ENCODE data around the gene PRKAG2. TPM values are rescaled to one million over a fixed set of nuclear protein-coding genes. Genes with fewer than 3 reads are reported as not detected.

PRKAG2 gene
- total and polyA plus RNA-seq, 9 donors = 9.3 to 37.7 (median 22.6) TPM

GRCh38 chr7:151857412-151857811 is 19.5 kb downstream of the PRKAG2 start:
- intact Hi-C loops (cut with DNase I) = no loop called here
- no peaks in the 10 kb centered on the region for H3K27me3 ChIP-seq
- H3K9me3 ChIP-seq = no peaks in the 10 kb centered on the region
- WGBS, 3 donors = 89 to 96% (median 94%) methylated on average over 12 of the region's 12 CpGs
- DNase-seq = no peak
- H3K36me3 ChIP-seq = no peaks in the 10 kb centered on the region
- TF ChIP-seq CTCF (IDR thresholded peaks at IDR 0.05) (no peak), POLR2A (IDR thresholded peaks at IDR 0.05) (no peak), EP300 (IDR thresholded peaks at IDR 0.05) (no peak)
- H3K4me3 ChIP-seq = no peak overlapping the region
- H3K27ac ChIP-seq = no peak overlapping the region
- no peaks in the 10 kb centered on the region for H3K4me1 ChIP-seq (ENCODE audit: insufficient read depth)

GRCh38 chr7:151856516-151856915 is 20.4 kb downstream of the PRKAG2 start:
- TF ChIP-seq EP300 (IDR thresholded peaks at IDR 0.05) (no peak), POLR2A (IDR thresholded peaks at IDR 0.05) (no peak), CTCF (IDR thresholded peaks at IDR 0.05) (no peak)
- DNase-seq = no peak
- intact Hi-C loops (cut with DNase I) = no loop called here
- H3K4me3 ChIP-seq = no peak overlapping the region
- H3K9me3 ChIP-seq = no peaks in the 10 kb centered on the region
- H3K4me1 ChIP-seq (ENCODE audit: insufficient read depth) = no peaks in the 10 kb centered on the region
- H3K36me3 ChIP-seq = no peaks in the 10 kb centered on the region
- no peaks in the 10 kb centered on the region for H3K27me3 ChIP-seq
- WGBS, 3 donors = 68 to 81% (median 76%) methylated on average over 16 of the region's 16 CpGs
- no peak overlapping the region for H3K27ac ChIP-seq

GRCh38 chr7:151856098-151856497 is 20.8 kb downstream of the PRKAG2 start:
- Histone ChIP-seq H3K36me3 (no peaks in the 10 kb centered on the region), H3K4me3 (no peak overlapping the region), H3K9me3 (no peaks in the 10 kb centered on the region), H3K4me1 (ENCODE audit: insufficient read depth) (no peaks in the 10 kb centered on the region), H3K27ac (no peak overlapping the region), H3K27me3 (no peaks in the 10 kb centered on the region)
- TF ChIP-seq CTCF (IDR thresholded peaks at IDR 0.05) (no peak), EP300 (IDR thresholded peaks at IDR 0.05) (no peak), POLR2A (IDR thresholded peaks at IDR 0.05) (no peak)
- WGBS, 3 donors = 88 to 90% (median 89%) methylated on average over 14 of the region's 14 CpGs
- intact Hi-C loops (cut with DNase I) = no loop called here
- no peak for DNase-seq

- Histone ChIP-seq H3K4me1 (ENCODE audit: insufficient read depth) (no peaks in the 10 kb centered on the region), H3K27me3 (no peaks in the 10 kb centered on the region), H3K36me3 (no peaks in the 10 kb centered on the region), H3K27ac (no peak overlapping the region), H3K9me3 (no peaks in the 10 kb centered on the region), H3K4me3 (no peak overlapping the region)
- DNase-seq = no peak
- intact Hi-C loops (cut with DNase I) = loop anchor here in 1 of 4 donors (2.0 kb wide), 1 partner anchor 32 kb away; no protein-coding TSS in a partner anchor
- TF ChIP-seq EP300 (IDR thresholded peaks at IDR 0.05) (no peak), POLR2A (IDR thresholded peaks at IDR 0.05) (no peak), CTCF (IDR thresholded peaks at IDR 0.05) (no peak)
- 71 to 82% (median 74%) methylated on average over 6 to 7 of the region's 7 CpGs for WGBS, 3 donors
Measured at GRCh38 chr7:151854720-151855071, 22.2 kb downstream of the PRKAG2 start.
